ENCODE results near the gene NMNAT3.
"Not testable (repeated sequence)": the region's sequence is repeated elsewhere in the genome, so short reads cannot be mapped to it uniquely, and the experiment has no call there.

NMNAT3 gene

GRCh38 chr3:139636511-139636910, 41.3 kb downstream of the NMNAT3 start:
- DNase-seq (ENCODE audit: low read depth) = no peak

GRCh38 chr3:139634111-139634635, 43.6 kb downstream of the NMNAT3 start:
- no peak for DNase-seq (ENCODE audit: low read depth)

GRCh38 chr3:139633511-139633910, 44.3 kb downstream of the NMNAT3 start:
- no peak for DNase-seq (ENCODE audit: low read depth)

GRCh38 chr3:139630542-139630941, 47.2 kb downstream of the NMNAT3 start:
- no peak for DNase-seq (ENCODE audit: low read depth)

GRCh38 chr3:139629033-139629432, 48.7 kb downstream of the NMNAT3 start:
- DNase-seq (ENCODE audit: low read depth) = no peak

GRCh38 chr3:139627759-139628158, 50.0 kb downstream of the NMNAT3 start:
- no peak for DNase-seq (ENCODE audit: low read depth)

GRCh38 chr3:139620438-139620837, 57.3 kb downstream of the NMNAT3 start:
- no peak for DNase-seq (ENCODE audit: low read depth)

- DNase-seq (ENCODE audit: low read depth) = no peak
Measured at GRCh38 chr3:139619484-139619883, 58.3 kb downstream of the NMNAT3 start.

- DNase-seq (ENCODE audit: low read depth) = no peak
Measured at GRCh38 chr3:139617672-139618268, 60.0 kb downstream of the NMNAT3 start.

GRCh38 chr3:139611528-139611927, 66.2 kb downstream of the NMNAT3 start:
- DNase-seq (ENCODE audit: low read depth) = no peak

GRCh38 chr3:139610886-139611285, 66.9 kb downstream of the NMNAT3 start:
- no peak for DNase-seq (ENCODE audit: low read depth)

GRCh38 chr3:139608924-139609323, 68.8 kb downstream of the NMNAT3 start:
- no peak for DNase-seq (ENCODE audit: low read depth)

GRCh38 chr3:139608108-139608380, 69.7 kb downstream of the NMNAT3 start:
- no peak for DNase-seq (ENCODE audit: low read depth)

- DNase-seq (ENCODE audit: low read depth) = no peak
Measured at GRCh38 chr3:139607257-139608107, 70.3 kb downstream of the NMNAT3 start.

GRCh38 chr3:139602003-139602402, 75.8 kb downstream of the NMNAT3 start:
- DNase-seq (ENCODE audit: low read depth) = no peak

GRCh38 chr3:139601191-139601961, 76.4 kb downstream of the NMNAT3 start:
- DNase-seq (ENCODE audit: low read depth) = no peak

GRCh38 chr3:139597947-139598346, 79.8 kb downstream of the NMNAT3 start:
- DNase-seq (ENCODE audit: low read depth) = no peak

- not testable (repeated sequence) for DNase-seq (ENCODE audit: low read depth)
Measured at GRCh38 chr3:139591186-139591585, 86.6 kb downstream of the NMNAT3 start.

GRCh38 chr3:139588450-139588849, 89.3 kb downstream of the NMNAT3 start:
- no peak for DNase-seq (ENCODE audit: low read depth)

- no peak for DNase-seq (ENCODE audit: low read depth)
Measured at GRCh38 chr3:139587797-139588196, 90.0 kb downstream of the NMNAT3 start.

- no peak for DNase-seq (ENCODE audit: low read depth)
Measured at GRCh38 chr3:139586420-139587017, 91.3 kb downstream of the NMNAT3 start.

- no peak for DNase-seq (ENCODE audit: low read depth)
Measured at GRCh38 chr3:139585820-139586219, 92.0 kb downstream of the NMNAT3 start.

Data from T follicular helper cell (primary cell).